Panc1 (cell line): ENCODE measurements around the gene LDHA. TPM values are rescaled to one million over a fixed set of nuclear protein-coding genes. Genes with fewer than 3 reads are reported as not detected.

Source experiments
- ATAC-seq: fragments of 200-7000 bp; cut with Tn5 transposase; 2 replicates; pipeline ENCODE4 v1.9.1; 2020; ENCODE audit warnings: mild to moderate bottlenecking, moderate library complexity
- BruUV-seq: library from RNA; stranded (reverse); fragments of 400-500 nt; replicated peaks from 2 replicates; lab custom pipeline; 2021; lab: Mats Ljungman, UMichigan
- CTCF ChIA-PET: fragments of 300-600 bp; sonication (Branson Sonifier 250); formaldehyde crosslinking; loops from one replicate; lab custom pipeline; 2022; ENCODE audit warnings: antibody characterized with exemption; lab: Charles Lee
- POLR2A ChIA-PET: fragments of 300-600 bp; sonication (Branson Sonifier 250); formaldehyde crosslinking; loops from one replicate; lab custom pipeline; 2022; ENCODE audit warnings: antibody characterized with exemption; lab: Charles Lee
- DNase-seq: peaks from one replicate; pipeline ENCODE4 v3.0.0-alpha.2; 2010; ENCODE audit warnings: low read depth, low spot score
- H3K27ac ChIP-seq: 2 replicates; pipeline ENCODE4 v1.5.1; 2011; ENCODE audit warnings: mild to moderate bottlenecking, low read length, inconsistent platforms
- H3K27me3 ChIP-seq: fragments of 200-500 bp; sonication (Bioruptor generic); 2 replicates; pipeline ENCODE4 v1.6.0; 2014; ENCODE audit warnings: low read length, inconsistent platforms; ENCODE audit not compliant: control insufficient read depth, insufficient read depth
- H3K36me3 ChIP-seq: fragments of 200-500 bp; sonication (Bioruptor generic); 2 replicates; pipeline ENCODE4 v1.5.1; 2014; ENCODE audit warnings: inconsistent platforms, mild to moderate bottlenecking, low read length, moderate library complexity; ENCODE audit not compliant: control insufficient read depth, insufficient read depth
- H3K4me1 ChIP-seq: 2 replicates; pipeline ENCODE4 v1.5.1; 2011; ENCODE audit warnings: inconsistent platforms, mild to moderate bottlenecking, low read length, moderate library complexity; ENCODE audit not compliant: control insufficient read depth, insufficient read depth
- H3K4me3 ChIP-seq, 2 experiments: 2 replicates each; pipeline ENCODE4 v1.5.1; 2011 to 2012; ENCODE audit warnings: low read depth in 2 of 2, low read length in 2 of 2, mild to moderate bottlenecking in 2 of 2, inconsistent platforms in 1 of 2, moderate library complexity in 1 of 2
- H3K9me3 ChIP-seq: fragments of 200-500 bp; sonication (Bioruptor generic); 2 replicates; pipeline ENCODE4 v1.5.1; 2014; ENCODE audit warnings: low read depth, mild to moderate bottlenecking, inconsistent platforms, low read length, moderate library complexity; ENCODE audit not compliant: control insufficient read depth, insufficient read depth
- CTCF ChIP-seq: fragments of 450-650 bp; IDR thresholded peaks from 2 replicates; pipeline ENCODE4 v1.5.1; 2017; ENCODE audit warnings: mild to moderate bottlenecking
- POLR2AphosphoS5 ChIP-seq: IDR thresholded peaks from 2 replicates; pipeline ENCODE4 v1.6.1; 2012; ENCODE audit warnings: mild to moderate bottlenecking, low read depth, low read length, moderate library complexity
- REST ChIP-seq, 2 experiments: IDR thresholded peaks; 2 replicates each; pipeline ENCODE4 v1.6.1; 2011 to 2012; ENCODE audit warnings: low read depth in 2 of 2, control low read depth in 1 of 2, low read length in 1 of 2, mild to moderate bottlenecking in 1 of 2, moderate library complexity in 1 of 2; ENCODE audit not compliant: insufficient read depth in 1 of 2
- SIN3A ChIP-seq: IDR thresholded peaks from 2 replicates; pipeline ENCODE4 v1.6.1; 2012; ENCODE audit warnings: low read depth, mild to moderate bottlenecking, low read length, moderate library complexity, borderline replicate concordance; ENCODE audit not compliant: insufficient read depth
- TCF7L2 ChIP-seq: IDR thresholded peaks from 2 replicates; pipeline ENCODE4 v1.6.1; 2011; ENCODE audit warnings: mild to moderate bottlenecking, low read depth, low read length, inconsistent platforms
- in situ Hi-C: cut with HindIII; loops from 2 replicates; pipeline ENCODE4 v1.10.0; 2016; ENCODE audit warnings: low sequenced_read_pairs, low pct_unique_long_range_greater_than_20kb
- intact Hi-C: fragments of 100-400 bp; cut with micrococcal nuclease; formaldehyde crosslinking; loops from one replicate; pipeline ENCODE4 v1.10.0; 2022; ENCODE audit not compliant: unreplicated experiment
- total RNA-seq: library from RNA; stranded (reverse); gene quantifications from one replicate; pipeline ENCODE4 v1.2.1, GENCODE V29; 2021; ENCODE audit not compliant: unreplicated experiment

Gene LDHA
- total RNA-seq, 1 experiment from 2014 or later = 894 TPM

- POLR2A ChIA-PET = no interaction called here
- ATAC-seq (no peak), DNase-seq (no peak)
- Histone ChIP-seq H3K4me1 (no peaks in the 10 kb centered on the region), H3K9me3 (no peaks in the 10 kb centered on the region), H3K36me3 (peaks cover 48% of the 10 kb centered on the region), H3K27me3 (no peaks in the 10 kb centered on the region), H3K4me3 (no peak overlapping the region), H3K27ac (no peak overlapping the region)
- no peak for TF ChIP-seq POLR2AphosphoS5
- no peak for TF ChIP-seq REST (IDR thresholded peaks at IDR 0.05; ENCODE audit: insufficient read depth in 1 of 2, low read depth in 2 of 2, low read length in 1 of 2)
- no peak for TF ChIP-seq TCF7L2
- no peak for TF ChIP-seq SIN3A
- TF ChIP-seq CTCF = no peak
- no TSS peak for BruUV-seq
- CTCF ChIA-PET = no interaction called here
- in situ Hi-C loops (no loop called here), intact Hi-C loops (no loop called here)
These were observed 35.7 kb upstream of the LDHA start for GRCh38 chr11:18358646-18359045.

- ChIA-PET CTCF (no interaction called here), POLR2A (no interaction called here)
- no peak for DNase-seq
- in situ Hi-C loops = no loop called here
- TF ChIP-seq POLR2AphosphoS5 (no peak), SIN3A (no peak), REST (IDR thresholded peaks at IDR 0.05; ENCODE audit: insufficient read depth in 1 of 2, low read depth in 2 of 2, low read length in 1 of 2) (no peak), TCF7L2 (no peak), CTCF (no peak)
- Histone ChIP-seq H3K4me1 (no peaks in the 10 kb centered on the region), H3K36me3 (peaks cover 46% of the 10 kb centered on the region), H3K9me3 (no peaks in the 10 kb centered on the region), H3K27me3 (no peaks in the 10 kb centered on the region), H3K4me3 (no peak overlapping the region), H3K27ac (no peak overlapping the region)
- BruUV-seq = no TSS peak
- ATAC-seq = no peak
- intact Hi-C loops = no loop called here
These were observed 33.2 kb upstream of the LDHA start for GRCh38 chr11:18361154-18361553.
